ENCODE measurements around the gene TRIO.
"Not testable (repeated sequence)": the region's sequence is repeated elsewhere in the genome, so short reads cannot be mapped to it uniquely, and the experiment has no call there.

The TRIO gene

DNA sequence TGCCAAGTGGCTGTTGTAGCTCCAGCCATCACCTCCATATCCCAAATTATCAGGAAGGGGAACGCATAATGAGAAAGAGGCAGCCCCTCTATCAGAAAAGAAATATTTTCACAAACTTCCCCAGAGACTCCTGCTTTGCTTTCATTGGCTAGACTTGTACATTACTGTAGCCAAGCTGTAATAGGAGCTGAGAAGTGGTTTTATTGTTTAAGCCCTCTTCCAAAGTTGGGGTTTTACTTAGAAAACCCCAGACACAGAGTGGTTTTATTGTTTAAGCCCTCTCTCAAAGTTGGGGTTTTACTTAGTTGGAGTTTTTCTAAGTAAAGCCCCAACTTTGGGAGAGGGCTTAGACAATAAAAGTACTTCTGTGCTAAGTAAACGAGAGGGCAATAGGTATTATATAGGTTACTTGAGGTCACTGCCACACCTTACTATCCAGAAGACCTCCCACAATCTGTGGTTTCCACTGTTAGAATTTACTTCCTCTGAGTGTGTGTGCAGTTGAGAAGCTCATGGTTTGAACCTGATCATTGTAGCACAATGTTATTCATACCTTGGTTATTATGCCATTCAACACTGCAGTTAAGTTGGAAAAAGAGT, 222.8 kb downstream of the TRIO start:
- DNase-seq, result no peak

DNA sequence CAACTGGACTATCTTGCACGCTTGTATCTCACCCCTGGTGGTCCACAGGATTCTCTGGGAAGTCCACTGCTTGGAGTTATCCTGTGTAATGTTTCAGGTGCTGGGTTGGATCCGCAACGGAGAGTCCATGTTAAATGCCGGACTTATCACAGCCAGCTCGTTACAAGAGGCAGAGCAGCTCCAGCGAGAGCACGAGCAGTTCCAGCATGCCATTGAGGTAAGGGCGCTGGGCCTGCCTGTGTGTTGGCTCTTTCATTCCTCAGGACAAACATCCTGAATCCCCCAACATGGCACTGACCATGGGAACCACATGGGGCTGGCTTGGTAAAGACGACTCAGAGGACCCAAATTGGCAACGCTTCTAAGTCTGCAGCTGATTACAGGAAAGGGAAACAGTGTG, 223.6 kb downstream of the TRIO start:
- no peak for DNase-seq

DNA sequence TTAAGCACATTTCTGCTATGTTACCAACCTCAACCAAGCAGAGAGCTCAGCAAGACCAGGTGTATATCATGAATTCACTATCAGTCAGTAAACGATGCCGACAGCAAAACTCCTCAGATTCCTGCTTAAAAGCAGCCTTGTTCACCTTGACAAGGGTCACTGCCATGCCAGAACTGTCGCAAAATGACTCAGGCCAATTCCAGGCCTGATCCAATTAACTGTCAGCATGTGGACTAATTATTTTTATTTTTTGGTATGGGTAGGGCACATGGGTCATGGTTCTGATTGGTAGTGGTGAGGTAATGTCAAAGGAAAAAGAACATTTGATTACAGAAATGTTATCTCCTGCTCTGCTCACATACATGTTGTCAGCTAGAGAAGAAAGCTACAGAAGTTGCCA, 224.2 kb downstream of the TRIO start:
- DNase-seq, result no peak

DNA sequence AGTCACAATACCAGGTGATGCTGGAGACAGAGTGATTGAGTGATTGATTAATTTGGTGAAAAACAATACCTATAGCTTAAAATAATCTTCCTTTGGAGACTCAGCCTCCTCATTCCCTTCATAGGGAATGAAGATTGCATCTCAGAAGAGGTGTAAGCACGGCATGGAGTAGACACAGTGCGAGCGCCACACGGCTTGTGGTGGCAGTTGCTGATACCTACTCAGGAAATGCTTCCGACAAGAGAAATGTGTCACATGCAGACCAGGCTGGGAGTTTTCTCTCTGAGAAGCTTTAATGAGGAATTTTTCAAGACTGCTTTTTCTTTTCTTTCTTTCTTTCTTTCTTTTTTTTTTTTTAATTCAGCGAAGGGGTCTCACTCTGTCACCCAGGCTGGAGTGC, 226.6 kb downstream of the TRIO start:
- no peak for DNase-seq

DNA sequence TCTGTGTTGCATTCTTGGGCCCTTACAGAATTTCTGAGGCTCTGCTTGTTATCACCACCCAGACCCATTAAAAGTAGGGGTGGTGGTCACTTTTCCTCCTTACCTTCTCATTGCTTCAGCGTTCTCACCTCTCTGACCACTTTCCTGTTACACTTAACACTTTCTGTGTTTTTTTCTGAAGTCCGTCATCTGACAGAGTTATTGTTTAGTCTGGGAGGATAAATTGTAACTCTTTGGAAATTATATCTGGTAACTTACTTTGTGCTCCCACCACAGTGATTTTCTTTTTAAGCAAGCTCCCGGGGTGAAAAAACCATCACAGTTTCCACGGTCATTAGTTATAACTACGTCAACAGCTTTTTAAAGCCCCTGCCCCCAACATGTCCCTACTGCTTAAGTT, 227.2 kb downstream of the TRIO start:
- no peak for DNase-seq

DNA sequence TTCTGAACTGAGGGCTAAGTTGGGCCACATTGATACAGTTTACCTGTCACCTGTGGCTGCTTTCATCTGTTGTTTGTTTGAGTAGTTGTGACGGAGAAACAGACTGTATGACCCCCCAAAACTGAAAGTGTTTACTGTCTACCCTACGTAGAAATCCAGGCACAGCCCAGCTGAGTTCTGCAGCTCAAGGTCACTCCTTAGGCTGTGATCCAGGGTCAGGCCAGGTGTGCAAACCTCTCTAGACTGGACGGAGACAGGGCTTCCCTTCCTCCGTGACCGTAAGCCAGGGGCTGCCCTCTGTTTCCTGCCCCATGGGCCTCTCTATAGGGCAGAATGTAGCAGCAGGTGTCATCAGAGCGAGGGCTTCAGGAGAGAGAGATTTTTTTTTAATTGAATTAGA, 230.5 kb downstream of the TRIO start:
- no peak for DNase-seq

DNA sequence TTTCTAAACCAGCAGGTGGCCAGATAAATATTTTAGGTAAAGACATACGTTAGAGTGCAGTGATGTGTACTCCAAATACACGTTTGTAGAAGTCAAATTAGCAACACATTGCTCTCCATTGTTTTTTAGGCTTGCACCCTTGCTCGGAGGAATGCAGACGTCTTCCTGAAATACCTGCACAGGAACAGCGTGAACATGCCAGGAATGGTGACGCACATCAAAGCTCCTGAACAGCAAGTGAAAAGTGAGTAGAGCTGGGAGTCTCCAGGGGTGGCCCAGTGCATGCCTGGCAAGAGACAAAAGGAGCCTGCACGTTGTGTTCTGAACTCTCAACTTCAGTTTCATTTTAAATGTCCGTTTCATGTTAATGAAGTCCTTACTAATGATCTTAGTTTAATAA, 231.0 kb downstream of the TRIO start:
- DNase-seq, result no peak

DNA sequence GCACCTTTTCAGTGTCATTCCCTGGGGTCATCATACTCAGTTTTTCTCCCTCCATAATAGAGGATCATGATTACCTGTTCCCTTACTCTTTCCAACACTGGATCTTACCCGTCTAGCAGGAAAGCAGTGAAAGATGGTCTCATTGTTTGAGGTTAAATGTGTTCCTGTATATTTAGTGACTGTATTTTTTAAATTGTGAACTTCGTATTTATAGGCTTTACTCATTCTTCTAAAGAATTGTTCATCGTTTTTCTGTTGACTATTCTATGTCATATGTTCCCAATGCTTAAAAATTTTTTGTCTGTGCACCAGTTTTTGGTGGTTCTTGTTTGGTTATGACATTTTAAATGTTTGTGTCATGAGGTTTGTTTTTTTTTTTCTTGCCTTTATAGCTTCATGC, 233.6 kb downstream of the TRIO start:
- DNase-seq, result no peak

DNA sequence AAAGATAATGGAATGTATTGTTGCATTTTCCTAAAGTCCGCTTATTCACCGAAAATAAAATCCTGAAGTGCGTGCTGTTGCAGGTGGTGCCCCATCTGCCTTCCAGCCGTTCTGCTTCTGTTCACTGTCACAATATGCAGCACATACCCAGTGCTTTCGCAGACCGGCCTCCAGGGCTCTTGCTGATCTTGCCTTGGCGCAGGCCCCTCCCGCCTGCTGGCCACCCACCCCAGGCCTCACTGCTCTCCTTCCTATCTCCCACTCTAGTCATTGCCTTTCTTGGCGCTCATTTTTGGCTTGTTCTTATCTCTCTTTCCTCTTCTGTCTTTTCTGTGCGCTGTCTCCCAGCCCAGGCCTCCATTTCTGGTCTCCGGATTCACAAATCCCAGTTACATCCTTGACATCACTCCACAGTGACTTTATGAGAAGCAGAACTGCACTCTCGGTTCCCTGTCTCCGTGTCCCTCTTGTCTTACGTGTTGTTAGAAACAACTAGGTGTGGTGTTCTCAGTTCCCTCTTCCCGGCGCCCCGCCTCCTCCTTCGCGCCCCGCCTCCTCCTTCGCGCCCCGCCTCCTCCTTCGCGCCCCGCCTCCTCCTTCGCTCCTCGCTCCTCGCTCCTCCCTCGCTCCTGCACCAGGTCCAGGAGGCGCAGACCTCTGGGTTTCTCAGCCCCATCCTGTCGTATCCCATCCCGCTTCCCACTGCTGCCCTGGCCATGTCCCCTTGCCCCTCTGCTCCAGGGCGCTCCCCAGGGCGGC, 236.8 kb downstream of the TRIO start:
- DNase-seq, result no peak

DNA sequence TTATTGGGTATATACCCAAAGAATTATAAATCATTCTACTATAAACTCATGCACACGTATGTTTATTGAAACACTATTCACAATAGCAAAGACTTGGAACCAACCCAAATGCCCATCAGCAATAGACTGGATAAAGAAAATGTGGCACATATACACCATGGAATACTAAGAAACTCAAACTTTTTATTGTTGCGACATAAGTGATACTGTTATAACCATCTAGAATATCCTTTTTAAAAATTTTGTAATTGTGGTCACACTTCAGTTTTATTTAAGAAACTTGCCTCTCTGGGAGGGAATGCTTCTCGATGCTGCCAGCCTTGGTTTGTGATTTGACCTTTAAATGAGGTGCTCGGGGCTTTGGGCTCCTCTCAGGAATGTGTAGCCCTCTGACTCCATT, 237.6 kb downstream of the TRIO start:
- no peak for DNase-seq

DNA sequence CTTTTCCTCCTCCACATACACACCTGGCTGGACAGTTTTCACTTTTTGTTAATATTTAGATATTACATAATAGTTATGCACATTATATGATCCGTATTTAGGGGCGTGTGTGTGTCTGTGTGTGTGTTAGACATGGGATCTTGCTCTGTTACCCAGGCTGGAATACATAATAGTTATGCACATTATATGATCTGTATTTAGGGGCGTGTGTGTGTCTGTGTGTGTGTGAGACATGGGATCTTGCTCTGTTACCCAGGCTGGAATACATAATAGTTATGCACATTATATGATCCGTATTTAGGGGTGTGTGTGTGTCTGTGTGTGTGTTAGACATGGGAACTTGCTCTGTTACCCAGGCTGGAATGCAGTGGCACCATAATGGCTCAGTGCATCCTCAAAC, 239.5 kb downstream of the TRIO start:
- DNase-seq, result no peak

DNA sequence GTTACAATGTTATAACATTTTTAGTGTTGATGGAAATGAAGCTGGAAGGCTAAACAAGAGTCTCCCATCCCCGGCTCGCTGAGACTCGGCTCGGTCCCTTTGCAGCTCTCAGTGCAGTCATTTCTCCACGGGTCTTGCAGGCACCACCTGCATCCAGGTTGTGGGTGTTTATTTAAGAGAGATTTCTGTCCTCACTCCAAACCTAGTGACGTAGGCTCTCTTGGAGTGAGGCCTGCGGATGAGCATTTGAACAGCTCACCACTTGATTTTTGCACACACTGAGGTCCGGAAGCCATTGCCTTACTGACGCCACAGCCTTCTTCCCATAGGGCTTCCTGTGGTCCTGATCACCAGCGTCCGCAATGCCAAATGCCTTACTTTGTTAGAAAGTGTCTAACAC, 240.8 kb downstream of the TRIO start:
- no peak for DNase-seq

DNA sequence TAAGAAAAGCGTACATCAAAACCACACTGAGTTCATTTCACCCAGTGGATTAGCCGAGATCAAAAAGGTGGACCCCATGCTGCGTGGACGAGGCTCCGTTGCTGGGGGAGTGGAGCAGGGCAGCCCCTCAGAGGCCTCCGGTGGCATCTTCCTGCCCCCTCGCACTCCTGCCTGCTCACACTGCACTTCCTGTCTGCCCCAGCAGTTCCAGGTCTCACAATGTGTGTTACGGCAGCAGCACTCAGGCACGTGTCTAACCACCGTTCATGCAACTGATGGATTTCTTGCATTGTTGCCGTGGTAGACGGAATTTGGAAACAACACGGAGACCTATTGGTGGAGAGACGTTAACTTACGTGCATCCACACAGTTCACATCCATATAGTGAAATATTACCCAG, 241.9 kb downstream of the TRIO start:
- no peak for DNase-seq

DNA sequence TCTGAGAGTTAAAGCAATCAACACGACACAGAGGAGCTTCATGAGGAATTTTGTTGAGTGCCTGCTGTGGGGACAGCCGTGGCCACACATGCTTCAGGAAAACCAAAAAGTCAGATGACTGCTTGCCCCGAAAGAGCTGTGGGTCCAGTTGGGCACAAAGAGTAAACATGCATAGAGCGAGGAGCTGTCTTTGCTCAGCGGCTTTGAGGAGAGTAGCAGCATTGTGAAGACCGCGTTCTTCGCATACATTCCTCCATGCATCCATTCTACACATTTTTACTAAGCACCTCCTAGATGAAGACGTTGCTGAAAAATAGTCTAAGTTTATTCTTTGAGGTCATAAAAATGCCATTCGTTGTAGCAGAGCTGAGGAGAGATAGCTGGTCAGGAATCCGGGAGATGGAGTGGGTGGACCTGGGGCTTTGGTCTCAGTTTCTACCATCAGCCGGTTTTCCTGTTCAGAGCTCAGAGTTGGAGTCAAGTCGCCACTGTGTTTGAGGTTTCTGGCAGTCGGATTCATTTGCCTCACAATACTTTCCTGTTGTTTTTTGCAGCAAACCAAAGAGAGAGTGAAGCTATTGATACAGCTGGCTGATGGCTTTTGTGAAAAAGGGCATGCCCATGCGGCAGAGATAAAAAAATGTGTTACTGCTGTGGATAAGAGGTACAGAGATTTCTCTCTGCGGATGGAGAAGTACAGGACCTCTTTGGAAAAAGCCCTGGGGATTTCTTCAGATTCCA, 243.9 kb downstream of the TRIO start:
- no peak for DNase-seq

DNA sequence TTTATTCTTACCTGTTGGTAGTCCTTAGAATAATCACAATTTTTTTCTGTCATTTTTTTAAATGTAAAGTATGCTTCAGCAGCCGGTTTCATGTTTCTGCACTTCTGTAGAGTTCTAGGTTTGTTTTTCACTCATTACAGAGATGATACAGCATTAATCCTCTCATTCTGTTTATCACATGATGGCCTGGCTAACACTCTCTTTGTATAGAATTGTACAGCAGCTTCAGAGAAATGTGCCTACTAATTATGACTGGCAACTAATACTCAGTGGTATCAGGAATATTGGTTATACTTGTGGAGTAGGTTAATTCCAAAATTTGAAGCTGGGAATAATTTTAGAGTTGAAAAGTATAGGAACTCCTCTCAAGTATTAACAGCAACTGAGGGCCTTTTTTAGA, 245.6 kb downstream of the TRIO start:
- no peak for DNase-seq

DNA sequence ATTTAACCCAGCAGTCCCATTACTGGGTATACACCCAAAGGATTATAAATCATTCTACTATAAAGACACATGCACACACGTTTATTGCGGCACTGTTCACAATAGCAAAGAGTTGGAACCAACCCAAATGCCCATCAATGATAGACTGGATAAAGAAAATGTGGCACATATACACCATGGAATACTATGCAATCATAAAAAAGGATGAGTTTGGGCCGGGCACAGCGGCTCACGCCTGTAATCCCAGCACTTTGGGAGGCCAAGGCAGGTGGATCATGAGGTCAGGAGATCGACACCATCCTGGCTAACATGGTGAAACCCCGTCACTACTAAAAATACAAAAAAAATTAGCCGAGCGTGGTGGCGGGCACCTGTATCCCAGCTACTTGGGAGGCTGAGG, 249.4 kb downstream of the TRIO start:
- not testable (repeated sequence) for DNase-seq

DNA sequence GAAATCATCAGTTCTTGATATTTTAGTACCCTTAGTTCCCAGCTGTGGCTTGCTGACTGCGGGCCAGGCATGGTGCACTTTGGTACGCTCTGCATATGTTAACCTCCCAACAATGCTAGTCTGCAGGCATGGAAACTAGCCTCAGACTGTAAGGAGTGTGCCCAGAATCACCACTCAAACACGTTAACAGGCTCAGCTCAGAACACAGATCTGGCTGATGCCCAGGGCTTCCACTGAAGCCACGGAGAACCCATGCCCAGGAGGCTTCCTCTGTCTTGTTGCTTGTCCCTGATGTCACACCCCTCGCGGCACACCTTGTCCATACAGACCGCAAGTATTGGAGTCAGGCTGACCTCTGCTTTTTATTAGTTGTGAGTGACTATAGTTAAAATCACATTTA, 251.2 kb downstream of the TRIO start:
- no peak for DNase-seq

DNA sequence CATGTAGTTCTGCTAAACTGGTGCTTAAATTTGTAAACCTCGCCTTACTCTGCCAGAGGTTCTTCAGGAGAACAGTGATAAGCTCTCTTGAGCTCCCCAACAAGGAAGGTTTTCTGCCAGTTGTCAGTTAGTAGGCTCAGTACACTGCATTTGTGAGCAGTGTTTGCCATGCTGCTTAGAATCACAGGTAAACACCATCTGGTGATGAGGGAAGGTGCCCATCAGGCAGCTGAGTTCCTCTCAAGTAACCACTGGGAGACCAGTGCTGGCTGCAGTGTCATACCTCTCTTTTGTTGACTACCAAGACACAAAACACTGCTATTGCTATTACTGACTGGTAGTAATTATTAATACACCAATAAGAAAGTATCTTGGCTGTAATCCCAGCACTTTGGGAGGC, 252.3 kb downstream of the TRIO start:
- no peak for DNase-seq

DNA sequence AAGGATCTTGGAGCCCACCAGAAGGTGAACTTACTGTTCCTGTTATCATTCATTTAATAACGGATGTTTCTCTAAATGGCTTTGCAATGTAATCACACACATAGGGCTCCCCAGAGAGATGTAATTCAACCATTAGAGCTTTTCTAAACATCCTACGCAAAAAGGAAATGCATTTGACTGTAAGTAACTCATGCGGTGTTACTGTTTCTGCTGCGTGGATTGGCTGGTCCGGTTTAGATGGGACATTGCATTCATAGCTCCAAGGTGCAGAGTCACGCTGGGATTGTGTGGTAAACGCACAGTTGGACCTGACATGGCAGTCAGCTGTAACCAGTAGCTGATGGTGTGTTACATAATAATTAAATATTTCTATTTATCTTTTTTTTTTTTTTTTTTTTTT, 252.9 kb downstream of the TRIO start:
- no peak for DNase-seq

DNA sequence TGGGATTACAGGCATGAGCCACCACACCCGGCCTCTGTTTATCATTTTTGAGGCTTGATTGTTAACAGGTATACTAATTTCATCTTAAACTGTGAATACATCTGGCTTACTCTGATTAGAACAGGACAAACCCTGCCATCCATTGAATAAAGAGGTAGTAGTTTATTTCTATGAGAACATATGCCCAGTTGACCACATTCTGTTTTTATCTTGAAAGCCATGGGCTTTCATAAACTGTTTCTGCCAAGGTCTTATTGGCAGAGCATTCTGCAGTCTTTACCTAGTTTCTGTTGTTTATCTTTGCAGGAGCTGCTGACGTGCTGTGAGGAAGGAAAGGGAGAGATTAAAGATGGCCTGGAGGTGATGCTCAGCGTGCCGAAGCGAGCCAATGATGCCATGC, 253.6 kb downstream of the TRIO start:
- no peak for DNase-seq

DNA sequence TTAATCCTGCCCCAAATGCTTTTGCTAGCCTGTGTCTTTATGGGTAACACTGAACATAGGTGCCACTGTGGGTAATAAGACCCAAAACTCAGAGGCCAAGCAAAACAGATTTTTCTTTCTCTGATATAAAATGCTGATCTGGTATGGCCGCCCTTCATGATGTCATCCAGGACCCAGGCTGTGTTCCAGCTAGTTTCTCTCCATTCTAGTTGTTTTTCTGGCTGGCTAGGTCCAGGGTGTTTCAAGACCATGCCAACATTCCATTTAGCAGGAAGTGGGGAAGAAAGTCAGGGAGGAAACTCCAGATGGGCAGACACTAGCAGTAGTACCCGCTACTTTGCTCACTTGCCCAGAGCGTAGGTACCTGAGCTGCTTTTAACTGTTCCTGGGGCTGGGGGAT, 254.6 kb downstream of the TRIO start:
- no peak for DNase-seq

DNA sequence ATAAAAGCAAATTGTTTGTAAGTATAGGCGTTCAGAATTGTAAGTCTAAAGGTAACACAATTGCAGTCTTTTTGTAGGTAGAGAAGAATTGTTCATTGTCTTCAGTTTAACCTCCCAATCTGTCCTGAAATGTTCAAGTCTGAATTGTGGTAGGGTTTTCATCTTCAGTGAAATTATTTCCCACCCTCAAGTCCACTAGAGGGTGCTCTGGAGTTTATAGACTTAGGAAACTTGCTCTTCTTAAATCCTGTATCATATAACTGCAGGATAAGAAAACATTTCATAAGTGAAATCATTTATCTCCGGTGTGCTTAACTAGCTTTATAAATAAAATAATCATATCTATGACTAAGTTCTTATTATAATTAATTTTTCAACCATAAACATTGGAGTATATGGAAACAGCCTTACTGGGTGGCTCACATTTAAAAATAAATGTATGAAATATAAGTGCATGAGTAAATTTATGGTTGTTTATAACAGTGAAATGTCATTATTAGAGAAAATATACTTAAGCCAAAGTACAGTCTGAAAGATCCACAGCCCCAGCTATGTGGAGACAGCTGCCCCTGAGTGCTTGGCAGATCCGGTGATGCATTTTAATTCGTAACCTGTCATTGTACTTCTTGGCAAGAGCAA, 256.0 kb downstream of the TRIO start:
- no peak for DNase-seq

DNA sequence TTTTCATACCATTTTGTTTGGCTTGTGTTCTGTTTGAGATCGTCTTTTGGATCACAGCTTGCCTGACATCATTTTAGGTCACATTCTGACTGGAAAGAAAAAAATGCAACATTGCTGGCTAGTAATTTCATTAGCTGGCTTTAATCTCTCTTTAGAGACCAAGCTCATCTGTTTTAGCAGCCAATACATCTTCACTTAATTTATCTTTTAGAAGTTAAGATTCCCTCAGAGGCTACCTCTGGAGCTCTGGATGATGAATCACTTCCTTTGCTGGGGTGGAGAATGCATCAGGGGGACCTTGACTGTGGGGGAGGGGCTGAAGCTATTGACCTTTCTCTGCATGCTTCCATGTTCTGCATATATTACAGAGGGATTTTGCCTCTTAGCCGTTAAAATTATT, 256.9 kb downstream of the TRIO start:
- no peak for DNase-seq

DNA sequence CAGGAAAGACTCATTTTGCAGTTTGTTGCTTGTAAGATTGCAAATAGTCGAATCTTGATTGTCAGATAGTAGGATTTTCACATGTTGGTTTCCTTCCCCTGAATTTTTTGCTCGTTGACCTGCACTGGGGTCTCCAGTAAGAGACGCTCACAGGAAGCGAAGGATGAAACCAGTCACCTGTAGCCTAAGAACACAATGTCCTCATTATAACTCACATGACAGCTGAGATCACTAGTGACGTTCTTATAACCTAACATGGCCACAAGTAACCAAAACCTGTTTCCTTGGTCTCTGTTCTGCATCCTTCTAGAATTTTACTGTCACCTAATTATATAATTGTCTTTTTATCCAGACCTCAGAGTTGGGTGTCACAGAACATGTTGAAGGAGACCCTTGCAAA, 257.5 kb downstream of the TRIO start:
- no peak for DNase-seq

Data from DMS 273 treated with DMSO at 0.1 percent for 48 hours (cell line).